ENCODE measurements around the gene ADGRG2. TPM values are rescaled to one million over a fixed set of nuclear protein-coding genes. Genes with fewer than 3 reads are reported as not detected.
"Not testable (repeated sequence)": the region's sequence is repeated elsewhere in the genome, so short reads cannot be mapped to it uniquely, and the experiment has no call there.

ADGRG2 gene
- total and polyA plus RNA-seq, 5 experiments from 2014 or later, result not detected

GRCh38 chrX:19066987-19067386 is 55.3 kb downstream of the ADGRG2 start:
- H3K36me3 Mint-ChIP-seq, H3K4me1 Mint-ChIP-seq, POLR2A ChIA-PET, DNase-seq, H3K4me3 Mint-ChIP-seq, H3K27ac Mint-ChIP-seq, ATAC-seq, H3K9me3 Mint-ChIP-seq, H3K27me3 Mint-ChIP-seq: not testable (repeated sequence)

DNA sequence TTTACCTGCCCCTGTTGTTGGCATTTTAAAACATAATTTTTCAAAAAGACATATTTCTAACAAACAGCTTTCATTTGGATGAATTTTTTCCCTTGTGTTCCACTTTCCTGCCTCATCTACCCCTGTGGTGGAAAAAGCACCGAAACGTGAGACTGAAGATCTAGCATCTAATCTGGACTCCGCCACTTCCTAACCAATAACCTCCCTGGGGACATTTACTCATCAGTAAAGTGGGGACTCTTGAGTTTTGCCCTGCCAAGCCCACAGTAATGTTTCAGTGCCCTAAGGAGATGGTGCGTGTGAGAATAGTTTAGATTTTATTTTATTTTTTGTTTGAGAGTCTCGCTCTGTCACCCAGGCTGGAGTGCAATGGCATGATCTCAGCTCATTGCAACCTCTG is 56.7 kb downstream of the ADGRG2 start:
- POLR2A ChIA-PET, result no interaction called here
- Mint-ChIP-seq H3K27ac (no peak overlapping the region), H3K36me3 (no peaks in the 10 kb centered on the region), H3K9me3 (peaks cover 0 to 9% (median 0%) of the 10 kb centered on the region in 9 donors), H3K4me3 (no peak overlapping the region), H3K27me3 (peaks cover 0 to 7% (median 0%) of the 10 kb centered on the region in 5 donors), H3K4me1 (no peaks in the 10 kb centered on the region)
- ATAC-seq, result no peak
- DNase-seq, result no peak

GRCh38 chrX:19064175-19064574 is 58.1 kb downstream of the ADGRG2 start:
- no peaks in the 10 kb centered on the region for H3K36me3 Mint-ChIP-seq
- H3K4me1 Mint-ChIP-seq, result no peaks in the 10 kb centered on the region
- no peak overlapping the region for H3K27ac Mint-ChIP-seq
- peaks cover 0 to 7% (median 0%) of the 10 kb centered on the region in 5 donors for H3K27me3 Mint-ChIP-seq
- no peak for DNase-seq
- POLR2A ChIA-PET, result no interaction called here
- H3K9me3 Mint-ChIP-seq, result peaks cover 0 to 5% (median 0%) of the 10 kb centered on the region in 9 donors
- ATAC-seq, result no peak
- no peak overlapping the region for H3K4me3 Mint-ChIP-seq

DNA sequence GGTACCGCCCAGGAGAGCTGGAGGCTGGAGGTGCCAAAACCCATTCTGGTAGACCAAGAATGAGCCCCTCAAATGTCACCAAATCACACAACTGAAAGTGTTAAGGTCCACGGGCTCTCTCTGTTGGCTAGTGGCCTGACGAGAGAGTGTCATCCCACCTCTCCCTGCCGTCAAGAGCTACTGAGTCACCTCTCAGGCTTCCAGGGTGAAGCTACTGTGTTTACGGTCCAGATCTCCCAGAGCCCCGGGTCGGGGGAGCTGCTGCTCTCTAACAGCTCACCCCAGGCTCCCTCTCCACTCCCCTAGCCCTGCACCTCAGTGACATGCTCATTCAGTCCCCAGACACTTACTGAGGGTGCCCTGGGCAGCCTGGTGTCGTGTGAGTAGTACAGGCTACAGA is 59.2 kb downstream of the ADGRG2 start:
- ATAC-seq, result no peak
- Mint-ChIP-seq H3K36me3 (peaks cover 0 to 4% (median 0%) of the 10 kb centered on the region in 3 donors), H3K9me3 (peaks cover 0 to 5% (median 0%) of the 10 kb centered on the region in 9 donors), H3K27me3 (peaks cover 0 to 7% (median 0%) of the 10 kb centered on the region in 5 donors), H3K4me3 (no peak overlapping the region), H3K27ac (no peak overlapping the region), H3K4me1 (no peaks in the 10 kb centered on the region)
- DNase-seq, result no peak
- POLR2A ChIA-PET, result interaction anchor here (0.6 kb wide), 1 partner anchor 886 kb away, joined by 3 read pairs; no protein-coding TSS in a partner anchor

- peaks cover 0 to 4% (median 0%) of the 10 kb centered on the region in 3 donors for H3K36me3 Mint-ChIP-seq
- ATAC-seq (no peak), DNase-seq (no peak)
- H3K4me3 Mint-ChIP-seq, result no peak overlapping the region
- H3K27me3 Mint-ChIP-seq, result peaks cover 0 to 7% (median 0%) of the 10 kb centered on the region in 5 donors
- H3K4me1 Mint-ChIP-seq, result no peaks in the 10 kb centered on the region
- peaks cover 0 to 3% (median 0%) of the 10 kb centered on the region in 9 donors for H3K9me3 Mint-ChIP-seq
- POLR2A ChIA-PET, result no interaction called here
- no peak overlapping the region for H3K27ac Mint-ChIP-seq
Measured at GRCh38 chrX:19059067-19059466, 63.2 kb downstream of the ADGRG2 start.

GRCh38 chrX:19057856-19058255 is 64.4 kb downstream of the ADGRG2 start:
- no peak overlapping the region for H3K27ac Mint-ChIP-seq
- no peaks in the 10 kb centered on the region for H3K4me1 Mint-ChIP-seq
- H3K36me3 Mint-ChIP-seq, result peaks cover 0 to 4% (median 0%) of the 10 kb centered on the region in 3 donors
- DNase-seq (no peak), ATAC-seq (no peak)
- no peak overlapping the region for H3K4me3 Mint-ChIP-seq
- peaks cover 0 to 7% (median 0%) of the 10 kb centered on the region in 5 donors for H3K27me3 Mint-ChIP-seq
- POLR2A ChIA-PET, result no interaction called here
- H3K9me3 Mint-ChIP-seq, result no peaks in the 10 kb centered on the region

DNA sequence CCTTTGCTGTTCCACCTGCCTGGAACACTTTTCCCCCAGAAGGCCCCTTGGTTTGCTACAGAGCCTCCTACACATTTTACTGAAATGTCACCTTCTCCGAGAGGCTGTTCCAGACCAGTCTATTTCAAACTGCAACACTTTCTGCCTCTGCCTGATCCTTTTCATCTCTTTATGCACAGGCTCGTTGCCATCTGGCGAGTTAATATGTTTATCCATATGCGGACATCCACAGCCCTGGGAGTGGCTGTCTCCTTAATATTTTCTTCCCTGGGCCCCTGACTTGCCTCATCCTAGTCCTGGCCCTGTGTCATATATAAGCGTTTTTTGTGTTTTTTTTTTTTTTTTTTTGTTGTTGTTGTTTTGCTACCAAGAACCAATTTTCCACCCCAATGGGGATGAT is 73.2 kb downstream of the ADGRG2 start:
- POLR2A ChIA-PET, result no interaction called here
- H3K9me3 Mint-ChIP-seq, result no peaks in the 10 kb centered on the region
- no peak for DNase-seq
- no peaks in the 10 kb centered on the region for H3K4me1 Mint-ChIP-seq
- H3K36me3 Mint-ChIP-seq, result no peaks in the 10 kb centered on the region
- H3K27me3 Mint-ChIP-seq, result no peaks in the 10 kb centered on the region
- H3K27ac Mint-ChIP-seq, result no peak overlapping the region
- no peak for ATAC-seq
- no peak overlapping the region for H3K4me3 Mint-ChIP-seq

DNA sequence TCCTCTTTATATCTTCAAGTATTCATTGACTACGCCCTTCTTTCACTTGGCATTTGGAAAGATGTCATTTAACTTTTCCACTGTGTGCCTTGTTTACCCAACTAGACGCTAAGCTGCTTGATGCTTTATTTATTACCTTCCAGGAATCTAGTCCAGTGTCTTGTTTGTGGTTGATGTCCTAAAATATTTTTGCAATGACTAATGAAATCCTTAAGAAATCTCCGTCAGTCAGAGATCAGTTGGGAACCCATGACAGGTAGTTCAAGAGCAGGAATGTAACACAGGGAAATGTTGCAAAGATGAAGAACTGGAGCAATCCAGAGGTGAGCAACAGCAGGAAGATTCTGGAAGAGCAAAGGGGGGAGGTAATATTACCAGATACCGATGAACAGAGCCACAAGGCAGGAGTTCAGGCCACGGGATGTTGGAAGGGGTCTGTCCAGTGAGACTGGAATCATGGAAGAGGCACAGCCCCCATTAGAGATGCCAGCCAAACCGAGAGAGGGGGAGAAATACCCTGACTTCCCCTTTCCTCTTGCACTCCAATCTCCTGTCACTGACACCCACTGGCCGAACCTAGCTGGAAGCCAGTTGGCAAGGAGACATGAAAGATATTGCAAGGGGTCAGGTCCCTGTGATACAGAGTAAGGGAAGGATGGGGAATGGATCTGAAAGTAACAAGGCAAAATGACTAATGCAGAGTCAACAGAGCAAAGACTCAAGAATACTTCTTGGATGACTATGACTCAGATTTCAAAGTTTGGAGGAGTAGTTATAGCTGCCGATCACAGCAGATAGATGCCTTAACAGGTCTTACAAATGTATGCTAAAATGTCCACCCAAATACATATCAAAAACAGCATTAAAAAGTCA is 75.7 kb downstream of the ADGRG2 start:
- Mint-ChIP-seq H3K4me3 (no peak overlapping the region), H3K9me3 (peaks cover 0 to 2% (median 0%) of the 10 kb centered on the region in 9 donors)

DNA sequence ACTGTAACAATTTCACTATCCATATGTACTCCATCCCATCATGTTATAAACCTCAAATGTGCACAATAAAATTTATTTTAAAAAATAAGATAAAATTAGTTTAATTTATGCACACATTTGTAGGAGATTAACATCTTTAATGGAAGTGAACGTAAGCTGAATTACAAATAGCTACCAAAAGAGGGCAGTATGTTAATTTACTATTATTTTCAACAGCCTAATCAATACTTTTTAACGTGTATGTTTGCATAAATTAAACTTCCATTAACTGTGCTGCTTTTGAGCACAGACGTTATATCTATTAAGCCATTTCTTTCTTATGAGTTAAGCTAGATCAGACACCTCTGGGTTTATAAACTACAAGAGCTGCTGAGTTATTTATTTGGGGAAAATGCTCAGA is 81.9 kb downstream of the ADGRG2 start:
- H3K4me1 Mint-ChIP-seq, result no peaks in the 10 kb centered on the region
- no peak for ATAC-seq
- peaks cover 0 to 2% (median 0%) of the 10 kb centered on the region in 9 donors for H3K9me3 Mint-ChIP-seq
- H3K27me3 Mint-ChIP-seq, result peaks cover 0 to 3% (median 0%) of the 10 kb centered on the region in 5 donors
- no peaks in the 10 kb centered on the region for H3K36me3 Mint-ChIP-seq
- DNase-seq, result no peak
- POLR2A ChIA-PET, result no interaction called here
- H3K4me3 Mint-ChIP-seq, result no peak overlapping the region
- H3K27ac Mint-ChIP-seq, result no peak overlapping the region

More for the DNA sequence above, 75.7 kb downstream of the ADGRG2 start:
- Mint-ChIP-seq H3K27me3 (no peaks in the 10 kb centered on the region), H3K27ac (no peak overlapping the region), H3K4me1 (no peaks in the 10 kb centered on the region), H3K36me3 (no peaks in the 10 kb centered on the region)
- POLR2A ChIA-PET, result no interaction called here
- ATAC-seq (no peak), DNase-seq (no peak)

GRCh38 chrX:19034025-19034424 is 88.2 kb downstream of the ADGRG2 start:
- Mint-ChIP-seq H3K4me1 (no peaks in the 10 kb centered on the region), H3K36me3 (peaks cover 0 to 3% (median 0%) of the 10 kb centered on the region in 3 donors), H3K27ac (no peak overlapping the region), H3K4me3 (no peak overlapping the region), H3K9me3 (no peaks in the 10 kb centered on the region), H3K27me3 (peaks cover 0 to 3% (median 0%) of the 10 kb centered on the region in 5 donors)
- DNase-seq (no peak), ATAC-seq (no peak)
- POLR2A ChIA-PET, result no interaction called here

DNA sequence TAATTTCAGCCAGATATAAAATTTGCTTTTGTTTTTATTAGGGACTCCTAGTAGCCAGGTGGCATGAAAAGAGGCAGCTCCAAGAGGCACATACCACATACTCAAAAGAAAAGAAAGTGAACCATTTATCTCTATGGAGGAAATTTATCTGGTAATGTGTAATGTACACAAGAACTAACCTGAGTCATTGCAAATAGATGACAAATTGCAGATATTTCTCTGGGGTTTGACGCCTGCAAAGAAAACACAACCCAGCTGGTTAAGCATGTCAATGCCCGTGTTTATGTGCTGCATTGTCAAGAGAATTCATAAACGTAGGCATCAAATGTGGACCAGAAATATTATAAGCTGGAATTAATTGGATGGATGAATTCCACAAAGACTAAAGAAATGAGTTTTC is 91.5 kb downstream of the ADGRG2 start:
- DNase-seq (no peak), ATAC-seq (no peak)
- Mint-ChIP-seq H3K9me3 (no peaks in the 10 kb centered on the region), H3K27me3 (peaks cover 0 to 2% (median 0%) of the 10 kb centered on the region in 5 donors), H3K4me1 (no peaks in the 10 kb centered on the region), H3K4me3 (no peak overlapping the region), H3K36me3 (peaks cover 0 to 3% (median 0%) of the 10 kb centered on the region in 3 donors), H3K27ac (no peak overlapping the region)
- POLR2A ChIA-PET, result no interaction called here

- Mint-ChIP-seq H3K27ac (no peak overlapping the region), H3K4me3 (no peak overlapping the region), H3K4me1 (no peaks in the 10 kb centered on the region), H3K27me3 (peaks cover 0 to 2% (median 0%) of the 10 kb centered on the region in 5 donors), H3K36me3 (peaks cover 0 to 2% (median 0%) of the 10 kb centered on the region in 3 donors), H3K9me3 (peaks cover 0 to 2% (median 0%) of the 10 kb centered on the region in 9 donors)
- DNase-seq, result no peak
- POLR2A ChIA-PET, result no interaction called here
- no peak for ATAC-seq
Measured at GRCh38 chrX:19028560-19028959, 93.7 kb downstream of the ADGRG2 start.

- Mint-ChIP-seq H3K27me3 (no peaks in the 10 kb centered on the region), H3K9me3 (peaks cover 0 to 2% (median 0%) of the 10 kb centered on the region in 9 donors), H3K27ac (no peak overlapping the region), H3K4me1 (no peaks in the 10 kb centered on the region), H3K4me3 (no peak overlapping the region), H3K36me3 (no peaks in the 10 kb centered on the region)
- DNase-seq, result no peak
- POLR2A ChIA-PET, result no interaction called here
- ATAC-seq, result no peak
Measured at GRCh38 chrX:19024366-19024765, 97.9 kb downstream of the ADGRG2 start.

Measured in naive thymus-derived CD8-positive, alpha-beta T cell (primary cell).